ENCODE data around the gene ALOX15.
"Not testable (repeated sequence)": the region's sequence is repeated elsewhere in the genome, so short reads cannot be mapped to it uniquely, and the experiment has no call there.

The ALOX15 gene

GRCh38 chr17:4617090-4617489, 24.4 kb downstream of the ALOX15 start:
- no peak for DNase-seq (ENCODE audit: low read depth)

GRCh38 chr17:4616476-4616875, 25.0 kb downstream of the ALOX15 start:
- DNase-seq (ENCODE audit: low read depth), result no peak

- no peak for DNase-seq (ENCODE audit: low read depth)
These were observed 30.8 kb downstream of the ALOX15 start for GRCh38 chr17:4610656-4611055.

- DNase-seq (ENCODE audit: low read depth), result no peak
These were observed 31.3 kb downstream of the ALOX15 start for GRCh38 chr17:4610162-4610561.

- DNase-seq (ENCODE audit: low read depth), result no peak
These were observed 31.7 kb downstream of the ALOX15 start for GRCh38 chr17:4609761-4610160.

GRCh38 chr17:4607773-4608187, 33.7 kb downstream of the ALOX15 start:
- no peak for DNase-seq (ENCODE audit: low read depth)

GRCh38 chr17:4607261-4607741, 34.2 kb downstream of the ALOX15 start:
- no peak for DNase-seq (ENCODE audit: low read depth)

- DNase-seq (ENCODE audit: low read depth), result no peak
These were observed 35.7 kb downstream of the ALOX15 start for GRCh38 chr17:4605826-4606225.

GRCh38 chr17:4604736-4605135, 36.7 kb downstream of the ALOX15 start:
- DNase-seq (ENCODE audit: low read depth), result not testable (repeated sequence)

- DNase-seq (ENCODE audit: low read depth), result no peak
These were observed 37.3 kb downstream of the ALOX15 start for GRCh38 chr17:4604111-4604644.

GRCh38 chr17:4602041-4602440, 39.4 kb downstream of the ALOX15 start:
- no peak for DNase-seq (ENCODE audit: low read depth)

GRCh38 chr17:4601326-4601725, 40.2 kb downstream of the ALOX15 start:
- DNase-seq (ENCODE audit: low read depth), result no peak

GRCh38 chr17:4600563-4600962, 40.9 kb downstream of the ALOX15 start:
- no peak for DNase-seq (ENCODE audit: low read depth)

GRCh38 chr17:4599505-4600281, 41.8 kb downstream of the ALOX15 start:
- no peak for DNase-seq (ENCODE audit: low read depth)

- DNase-seq (ENCODE audit: low read depth), result no peak
These were observed 42.5 kb downstream of the ALOX15 start for GRCh38 chr17:4598776-4599504.

- no peak for DNase-seq (ENCODE audit: low read depth)
These were observed 43.5 kb downstream of the ALOX15 start for GRCh38 chr17:4597975-4598374.

GRCh38 chr17:4596636-4597380, 44.7 kb downstream of the ALOX15 start:
- DNase-seq (ENCODE audit: low read depth), result no peak

GRCh38 chr17:4595685-4596342, 45.7 kb downstream of the ALOX15 start:
- DNase-seq (ENCODE audit: low read depth), result not testable (repeated sequence)

GRCh38 chr17:4594931-4595684, 46.4 kb downstream of the ALOX15 start:
- DNase-seq (ENCODE audit: low read depth), result no peak

- no peak for DNase-seq (ENCODE audit: low read depth)
These were observed 47.1 kb downstream of the ALOX15 start for GRCh38 chr17:4594406-4594805.

GRCh38 chr17:4593021-4593421, 48.5 kb downstream of the ALOX15 start:
- DNase-seq (ENCODE audit: low read depth), result no peak

All from stimulated activated CD4-positive, alpha-beta T cell treated with anti-CD3 and anti-CD28 coated beads, Interleukin-2, amount 100 ng/mL, for 4 hours (primary cell).